ENCODE measurements around the gene UBIAD1. TPM values are rescaled to one million over a fixed set of nuclear protein-coding genes. Genes with fewer than 3 reads are reported as not detected.

The UBIAD1 gene
- total RNA-seq, 1 donor from 2014 or later = 13.5 TPM

DNA sequence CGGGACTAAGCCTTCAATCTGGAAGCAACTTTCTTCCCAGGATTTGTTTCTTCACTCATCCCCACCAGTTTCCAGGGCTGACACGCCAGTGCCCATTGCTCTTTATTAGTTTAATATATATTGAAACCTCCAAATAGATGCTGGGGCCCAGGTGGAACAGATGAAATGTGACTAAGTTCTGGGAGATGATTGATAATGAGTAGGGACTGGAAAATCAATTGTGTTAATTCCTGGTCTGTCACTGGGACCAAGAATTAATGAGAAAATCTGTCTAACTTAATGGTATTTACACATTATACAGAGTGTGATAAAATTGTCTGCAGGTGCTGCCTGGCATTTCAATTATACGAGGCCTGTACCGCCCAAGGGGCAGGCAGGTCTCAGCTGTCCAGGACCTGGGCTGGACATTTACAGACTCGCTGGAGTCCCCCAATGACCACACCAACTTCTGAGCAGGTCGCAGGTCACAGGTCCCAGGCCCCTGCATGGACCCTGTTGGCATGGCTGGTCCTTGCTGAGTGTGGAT lies 35.8 kb downstream of the UBIAD1 start:
- no peak for DNase-seq (ENCODE audit: low spot score)

- no peak for DNase-seq (ENCODE audit: low spot score)
Observed at GRCh38 chr1:11309385-11309784, 36.4 kb downstream of the UBIAD1 start.

- DNase-seq (ENCODE audit: low spot score) = no peak
Observed at GRCh38 chr1:11311816-11312755, 39.1 kb downstream of the UBIAD1 start.

DNA sequence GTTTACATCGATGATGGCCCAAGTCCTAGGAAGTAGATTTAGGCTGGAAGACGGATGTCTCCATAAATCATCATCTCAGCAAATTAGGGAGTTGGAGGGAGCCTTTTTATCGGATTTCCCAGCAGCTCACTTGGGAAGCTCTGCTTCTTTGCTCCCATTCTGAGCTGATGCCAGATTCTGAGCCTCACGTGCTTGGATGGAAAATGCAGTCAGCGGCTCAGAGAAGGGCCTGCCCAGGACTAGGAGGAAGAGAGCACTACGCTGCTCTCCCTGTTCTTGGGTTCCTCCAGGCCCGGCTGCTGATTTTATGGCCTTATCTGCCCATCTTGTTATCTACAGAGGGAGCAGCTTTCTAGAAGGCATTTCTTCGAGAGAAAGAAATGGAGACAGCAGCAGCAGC lies 42.0 kb downstream of the UBIAD1 start:
- no peak for DNase-seq (ENCODE audit: low spot score)

- DNase-seq (ENCODE audit: low spot score) = no peak
Observed at GRCh38 chr1:11316701-11317100, 43.7 kb downstream of the UBIAD1 start.

- DNase-seq (ENCODE audit: low spot score) = no peak
Observed at GRCh38 chr1:11318982-11319381, 46.0 kb downstream of the UBIAD1 start.

DNA sequence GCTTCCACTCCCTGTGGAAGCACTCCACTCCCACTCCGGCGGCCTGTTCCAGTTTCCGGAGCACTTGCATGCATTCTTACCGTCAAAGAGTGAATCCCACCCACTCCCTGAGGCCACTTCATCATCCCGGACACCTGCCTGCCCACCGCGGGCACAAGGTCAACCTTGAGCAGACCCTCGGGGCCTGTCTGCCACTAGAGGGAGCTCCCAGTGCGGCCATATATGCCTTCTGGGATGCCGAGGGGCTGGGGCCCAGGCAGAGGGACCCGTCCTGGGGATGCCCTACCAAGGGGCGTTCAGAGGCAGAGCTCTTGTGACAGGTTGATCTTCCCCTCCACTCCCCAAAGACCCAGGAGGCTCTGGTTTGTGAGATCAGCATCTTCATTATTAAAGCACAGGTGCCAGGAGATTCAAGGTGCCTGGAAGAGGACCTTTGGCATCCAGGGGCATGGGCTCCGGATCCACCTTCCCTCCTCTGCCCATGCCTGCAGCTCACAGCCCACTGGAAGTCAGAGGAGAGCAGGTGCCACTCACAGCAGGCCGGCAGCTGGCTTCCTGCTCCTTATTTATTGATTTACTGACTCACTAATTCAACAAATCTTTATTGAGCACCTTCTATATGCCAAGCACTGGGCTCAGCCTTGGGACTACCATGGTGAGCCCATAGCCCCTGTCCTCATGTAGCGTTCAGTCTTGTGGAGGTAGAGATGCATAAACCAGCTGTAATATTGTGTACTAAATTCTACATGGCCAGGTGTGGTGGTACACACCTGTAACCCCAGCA lies 47.3 kb downstream of the UBIAD1 start:
- DNase-seq (ENCODE audit: low spot score) = no peak

GRCh38 chr1:11321656-11322491 lies 48.9 kb downstream of the UBIAD1 start:
- DNase-seq (ENCODE audit: low spot score) = no peak

GRCh38 chr1:11324567-11325165 lies 51.7 kb downstream of the UBIAD1 start:
- no peak for DNase-seq (ENCODE audit: low spot score)

- DNase-seq (ENCODE audit: low spot score) = no peak
Observed at GRCh38 chr1:11326070-11326469, 53.1 kb downstream of the UBIAD1 start.

- no peak for DNase-seq (ENCODE audit: low spot score)
Observed at GRCh38 chr1:11328444-11328843, 55.4 kb downstream of the UBIAD1 start.

DNA sequence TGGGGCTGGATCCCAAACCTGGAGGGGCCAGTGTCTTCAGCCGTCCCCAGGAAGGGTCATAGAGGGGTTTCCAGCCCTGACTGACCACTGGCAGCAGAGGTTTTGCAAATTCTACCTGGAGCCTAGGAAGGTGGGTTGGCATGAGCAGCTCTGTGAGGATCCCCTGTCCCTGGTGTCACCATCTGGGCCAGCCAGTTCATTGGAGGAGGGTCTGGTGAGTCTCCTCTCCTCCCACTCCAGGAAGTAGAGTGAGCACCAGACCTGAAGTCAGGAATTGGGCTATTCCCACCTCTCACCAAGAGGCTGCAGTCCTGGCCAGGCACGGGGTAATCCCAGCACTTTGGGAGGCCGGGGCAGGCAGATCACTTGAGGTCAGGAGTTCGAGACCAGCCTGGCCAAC lies 57.4 kb downstream of the UBIAD1 start:
- DNase-seq (ENCODE audit: low spot score) = no peak

DNA sequence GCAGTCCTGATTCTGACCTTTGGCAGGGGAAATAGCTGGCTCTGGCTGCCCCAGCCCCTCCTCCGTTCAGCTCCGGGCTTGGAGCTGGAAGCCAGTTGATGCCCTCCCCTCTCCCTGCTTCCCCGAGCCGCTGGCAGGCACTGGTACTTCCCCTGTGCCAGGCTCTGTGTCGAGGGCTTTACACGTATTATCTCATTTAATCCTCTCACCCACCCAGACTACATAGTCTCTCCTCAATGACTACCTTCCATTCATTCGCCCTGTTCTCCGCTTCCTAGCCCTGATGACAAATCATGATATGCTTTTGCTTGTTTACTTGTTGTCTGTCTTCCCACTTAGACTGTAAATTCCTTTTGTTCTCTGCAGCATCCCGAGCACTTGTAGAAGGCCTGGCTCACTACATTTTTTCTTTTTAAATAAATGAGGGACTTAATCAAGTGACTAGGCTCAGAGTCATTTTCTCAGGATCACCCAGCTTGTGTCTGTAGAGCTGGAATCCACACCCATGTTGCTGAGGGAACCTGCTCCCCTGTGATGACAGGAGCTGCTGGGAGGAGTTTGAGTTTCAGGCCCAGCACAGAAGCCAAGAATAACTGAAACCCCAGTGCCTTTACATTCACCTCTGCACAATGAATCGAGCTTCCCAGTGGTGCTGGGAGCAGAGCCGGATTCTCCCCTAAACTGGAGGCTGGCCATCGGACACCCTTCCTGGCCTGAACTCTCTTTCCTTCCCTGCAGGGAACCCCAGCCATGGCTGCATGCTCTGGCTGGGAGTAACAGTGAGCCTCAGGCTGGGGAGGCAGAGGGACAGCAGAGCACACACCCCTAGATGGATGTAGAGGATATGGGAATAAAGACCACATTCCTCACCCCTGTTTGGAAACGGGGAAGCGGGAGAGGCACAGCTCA lies 58.3 kb downstream of the UBIAD1 start:
- no peak for DNase-seq (ENCODE audit: low spot score)

DNA sequence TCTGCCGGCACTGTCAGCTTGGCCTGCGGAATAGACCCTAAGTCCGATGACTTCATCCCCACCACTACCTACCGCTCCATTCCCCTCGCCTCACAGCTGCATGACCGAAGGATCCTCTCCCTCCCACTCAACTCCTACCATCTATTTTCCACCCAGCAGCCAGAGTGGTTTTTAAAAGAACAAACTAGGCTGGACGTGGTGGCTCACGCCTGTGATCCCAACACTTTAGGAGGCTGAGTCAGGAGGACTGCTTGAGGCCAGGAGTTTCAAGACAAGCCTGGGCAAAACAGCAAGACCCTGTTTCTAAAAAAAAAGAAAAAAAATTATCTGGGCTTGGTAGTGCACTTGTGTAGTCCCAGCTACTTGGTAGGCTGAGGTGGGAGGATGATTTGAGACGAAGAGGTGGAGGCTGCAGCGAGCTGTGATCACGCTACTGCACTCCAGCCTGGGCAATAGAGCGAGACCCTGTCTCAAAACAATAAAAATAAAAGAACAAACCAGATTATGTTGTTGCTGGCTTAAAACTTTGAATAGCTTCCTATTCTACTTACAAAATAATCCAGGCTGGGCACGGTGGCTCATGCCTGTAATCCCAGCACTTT lies 59.0 kb downstream of the UBIAD1 start:
- no peak for DNase-seq (ENCODE audit: low spot score)

DNA sequence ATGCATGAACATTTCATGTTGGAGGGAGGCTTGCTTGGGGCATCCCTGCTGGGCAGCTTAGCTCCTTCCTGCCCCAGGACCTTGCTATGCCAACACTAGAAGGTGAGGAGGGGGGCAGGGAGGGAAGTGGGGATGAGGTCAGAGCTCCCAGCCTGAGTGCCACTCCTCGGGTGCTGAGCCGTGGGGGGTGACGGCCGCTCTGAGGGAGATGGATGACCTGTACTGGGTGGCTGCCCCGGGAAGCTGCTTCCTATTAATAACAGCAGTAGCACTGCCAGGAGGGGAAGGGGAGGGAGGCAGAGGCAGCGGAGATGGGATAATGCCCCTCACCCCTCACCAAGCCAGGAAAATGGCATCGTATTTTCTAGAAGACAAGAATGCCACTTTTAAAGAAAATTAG lies 60.6 kb downstream of the UBIAD1 start:
- no peak for DNase-seq (ENCODE audit: low spot score)

DNA sequence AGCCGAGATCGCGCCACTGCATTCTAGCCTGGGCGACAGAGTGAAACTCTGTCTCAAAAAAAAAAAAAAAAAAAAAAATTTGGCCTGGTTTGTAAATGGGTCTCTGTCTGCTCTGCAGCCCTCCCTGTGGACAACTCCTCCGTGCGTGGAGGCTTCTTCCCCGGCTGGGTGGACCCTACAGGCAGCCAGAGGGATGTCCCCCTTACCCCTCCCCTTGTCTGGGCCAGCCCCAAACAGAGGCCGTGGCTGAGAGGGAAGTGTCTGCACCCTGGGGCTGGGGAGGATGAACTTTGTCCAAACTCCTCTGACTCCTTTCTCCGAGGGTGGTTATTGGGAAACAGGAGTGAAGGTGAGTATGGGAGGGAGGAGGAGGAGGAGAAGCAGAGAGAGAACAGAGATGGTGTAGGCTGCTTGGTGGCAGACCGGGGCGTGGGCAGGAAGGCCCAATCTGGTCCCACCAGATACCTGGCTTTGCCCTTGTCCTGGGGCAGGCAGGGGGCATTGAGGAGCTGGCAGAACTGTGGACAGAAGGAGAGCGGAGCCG lies 61.3 kb downstream of the UBIAD1 start:
- DNase-seq (ENCODE audit: low spot score) = no peak

- DNase-seq (ENCODE audit: low spot score) = no peak
Observed at GRCh38 chr1:11334821-11335220, 61.8 kb downstream of the UBIAD1 start.

- DNase-seq (ENCODE audit: low spot score) = no peak
Observed at GRCh38 chr1:11335417-11336056, 62.5 kb downstream of the UBIAD1 start.

Data from mesenteric fat pad (tissue), 1 donor.